Right lobe of liver (tissue), 6 donors: ENCODE data around the gene HOXB4. TPM values are rescaled to one million over a fixed set of nuclear protein-coding genes. Genes with fewer than 3 reads are reported as not detected.

Source experiments
- ATAC-seq, 4 donors: fragments of 200-7000 bp; cut with Tn5 transposase; one replicate each; pipeline ENCODE4 v1.9.1; 2020; ENCODE audit warnings: mild to moderate bottlenecking in 4 of 4, moderate library complexity in 4 of 4
- DNase-seq, 3 donors: peaks; one replicate each; pipeline ENCODE4 v3.0.0-alpha.2; 2020
- H3K27ac ChIP-seq, 3 donors: fragments of 200-600 bp; one replicate each; pipeline ENCODE4 v1.8.0; 2022
- H3K27me3 ChIP-seq, 2 donors: fragments of 200-600 bp; one replicate each; pipeline ENCODE4 v1.8.0; 2022
- H3K36me3 ChIP-seq, 4 donors: fragments of 200-600 bp; sonication (generic) in 1 of 4; one replicate each; pipeline versions ENCODE4 v1.5.1 to v1.8.0; 2017 to 2022; ENCODE audit warnings: control low read depth in 1 of 4
- H3K4me1 ChIP-seq, 4 donors: fragments of 200-600 bp; sonication (generic) in 1 of 4; one replicate each; pipeline versions ENCODE4 v1.5.1 to v1.8.0; 2017 to 2022; ENCODE audit warnings: control low read depth in 1 of 4
- H3K4me3 ChIP-seq, 3 donors: fragments of 200-600 bp; one replicate each; pipeline ENCODE4 v1.8.0; 2022
- H3K9me3 ChIP-seq, 4 donors: fragments of 200-600 bp; sonication (generic) in 1 of 4; one replicate each; pipeline versions ENCODE4 v1.5.1 to v1.8.0; 2017 to 2022; ENCODE audit warnings: control low read depth in 1 of 4
- POLR2A ChIP-seq: fragments of 450-650 bp; IDR thresholded peaks from one replicate; pipeline ENCODE4 v1.6.1; 2017; ENCODE audit warnings: antibody characterized with exemption, mild to moderate bottlenecking
- WGBS: methylation state at CpG from one replicate; pipeline ENCODE4 v1.1.6; 2018; ENCODE audit warnings: low coverage, low lambda C conversion rate; ENCODE audit not compliant: insufficient coverage; ENCODE audit errors: missing lambda C conversion rate; 5-methylcytosine and 5-hydroxymethylcytosine counted together
- intact Hi-C, 2 donors: fragments of 100-400 bp; cut with DNase I; formaldehyde crosslinking; loops; one replicate each; pipeline versions ENCODE4 v1.11.2 to v1.14.1; 2022
- total RNA-seq, 6 experiments: library from RNA; depleted of rRNA in 2 of 6; stranded (reverse); fragments of >200 nt in 2 of 6; fragmentation: NEBNext Ultra II Directional in 3 of 6; extraction: Animal tissue kit (Norgen Biotek cat#: 25700) in 3 of 6; gene quantifications; one replicate each; pipeline versions ENCODE4 v1.1.0 to v1.2.4, GENCODE V29; 2016 to 2023
- TF ChIP-seq, protein P1 (sequence below), 4 donors: fragments of 200-600 bp in 3 of 4; fragments of 450-650 bp in 1 of 4; IDR thresholded peaks; one replicate each; pipeline versions ENCODE4 v1.5.1 to v1.8.0; 2016 to 2022; ENCODE audit warnings: antibody characterized with exemption in 4 of 4, mild to moderate bottlenecking in 2 of 4
- donor health status: DM: no; HTN: yes; CAD: no.
- donor health status: DM: no; HTN: no; CAD: no.
- donor health status: DM: no; HTN: no; CAD: no.
- donor health status: DM: no; HTN: yes; CAD: no.
- donor health status: DM: no; HTN: yes; CAD: no.

The HOXB4 gene
- total RNA-seq, 6 experiments from 2014 or later, result 0.31 to 1.1 (median 0.68) TPM

- H3K27me3 ChIP-seq, result peaks cover 18 to 81% of the 10 kb centered on the region in 2 donors
- H3K9me3 ChIP-seq, result no peaks in the 10 kb centered on the region
- 10% methylated on average over 13 of the region's 43 CpGs for WGBS
- TF ChIP-seq, protein P1, sequence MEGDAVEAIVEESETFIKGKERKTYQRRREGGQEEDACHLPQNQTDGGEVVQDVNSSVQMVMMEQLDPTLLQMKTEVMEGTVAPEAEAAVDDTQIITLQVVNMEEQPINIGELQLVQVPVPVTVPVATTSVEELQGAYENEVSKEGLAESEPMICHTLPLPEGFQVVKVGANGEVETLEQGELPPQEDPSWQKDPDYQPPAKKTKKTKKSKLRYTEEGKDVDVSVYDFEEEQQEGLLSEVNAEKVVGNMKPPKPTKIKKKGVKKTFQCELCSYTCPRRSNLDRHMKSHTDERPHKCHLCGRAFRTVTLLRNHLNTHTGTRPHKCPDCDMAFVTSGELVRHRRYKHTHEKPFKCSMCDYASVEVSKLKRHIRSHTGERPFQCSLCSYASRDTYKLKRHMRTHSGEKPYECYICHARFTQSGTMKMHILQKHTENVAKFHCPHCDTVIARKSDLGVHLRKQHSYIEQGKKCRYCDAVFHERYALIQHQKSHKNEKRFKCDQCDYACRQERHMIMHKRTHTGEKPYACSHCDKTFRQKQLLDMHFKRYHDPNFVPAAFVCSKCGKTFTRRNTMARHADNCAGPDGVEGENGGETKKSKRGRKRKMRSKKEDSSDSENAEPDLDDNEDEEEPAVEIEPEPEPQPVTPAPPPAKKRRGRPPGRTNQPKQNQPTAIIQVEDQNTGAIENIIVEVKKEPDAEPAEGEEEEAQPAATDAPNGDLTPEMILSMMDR (IDR thresholded peaks at IDR 0.05), result no peak
- no peak for TF ChIP-seq POLR2A
- no peak for ATAC-seq
- intact Hi-C loops, result loop anchor here in 1 of 2 donors (10.0 kb wide), 1 partner anchor 273 kb away; no protein-coding TSS in a partner anchor
- peaks cover 0 to 4% (median 0%) of the 10 kb centered on the region in 4 donors for H3K4me1 ChIP-seq
- DNase-seq, result no peak
- no peaks in the 10 kb centered on the region for H3K36me3 ChIP-seq
- H3K4me3 ChIP-seq, result no peak overlapping the region
- no peak overlapping the region for H3K27ac ChIP-seq
Observed at GRCh38 chr17:48617471-48618255, 39.5 kb upstream of the HOXB4 start.

GRCh38 chr17:48616717-48617470 lies 38.7 kb upstream of the HOXB4 start:
- no peaks in the 10 kb centered on the region for H3K36me3 ChIP-seq
- 13% methylated on average over 14 of the region's 15 CpGs for WGBS
- intact Hi-C loops, result loop anchor here in 1 of 2 donors (10.0 kb wide), 1 partner anchor 272 kb away; no protein-coding TSS in a partner anchor
- H3K4me1 ChIP-seq, result peaks cover 0 to 4% (median 0%) of the 10 kb centered on the region in 4 donors
- H3K9me3 ChIP-seq, result no peaks in the 10 kb centered on the region
- DNase-seq (no peak), ATAC-seq (no peak)
- TF ChIP-seq, protein P1 (IDR thresholded peaks at IDR 0.05), result no peak
- no peak for TF ChIP-seq POLR2A
- H3K4me3 ChIP-seq, result no peak overlapping the region
- peaks cover 21 to 82% of the 10 kb centered on the region in 2 donors for H3K27me3 ChIP-seq
- H3K27ac ChIP-seq, result no peak overlapping the region

DNA sequence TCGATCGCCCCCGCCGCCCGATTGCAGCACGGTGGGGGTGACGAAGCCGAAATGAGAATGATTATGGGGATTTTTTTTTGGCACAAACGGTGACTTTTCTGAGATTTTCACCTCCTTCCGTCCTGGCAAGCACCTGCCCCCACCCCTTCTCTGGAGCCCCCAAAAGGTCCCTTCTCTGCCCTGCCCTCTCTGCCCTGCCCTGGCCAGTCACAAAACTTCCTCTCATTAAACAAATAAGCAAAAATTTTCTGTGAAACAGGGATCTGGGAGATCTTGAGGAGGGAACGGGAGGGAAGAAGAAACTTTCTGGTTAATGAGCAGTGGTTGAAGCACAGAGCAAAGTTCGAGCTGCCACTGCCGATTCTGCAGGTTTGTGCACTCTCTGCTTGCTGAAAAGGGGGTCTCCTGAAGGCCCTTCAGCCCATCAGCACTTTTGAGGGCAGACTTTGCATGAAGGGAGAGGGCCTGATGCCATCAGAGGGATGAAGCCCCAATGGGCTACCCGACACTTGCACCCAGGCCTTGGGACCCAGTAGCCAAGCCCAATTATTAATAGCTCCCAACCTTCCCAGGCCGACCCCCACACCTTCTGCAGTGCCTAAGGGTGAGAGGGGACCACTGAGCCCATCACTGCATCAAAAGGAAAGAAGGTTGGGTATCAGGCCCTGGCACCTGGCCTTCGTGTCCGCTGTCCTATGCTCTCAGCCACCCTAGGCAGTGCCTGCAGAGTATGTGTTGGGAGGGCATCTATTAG lies 38.0 kb upstream of the HOXB4 start:
- Histone ChIP-seq H3K36me3 (no peaks in the 10 kb centered on the region), H3K27ac (no peak overlapping the region), H3K4me1 (peaks cover 0 to 4% (median under 1%) of the 10 kb centered on the region in 4 donors), H3K9me3 (no peaks in the 10 kb centered on the region), H3K4me3 (no peak overlapping the region), H3K27me3 (peaks cover 22 to 81% of the 10 kb centered on the region in 2 donors)
- intact Hi-C loops, result loop anchor here in 1 of 2 donors (10.0 kb wide), 1 partner anchor 271 kb away; no protein-coding TSS in a partner anchor
- 16% methylated on average over 15 of the region's 17 CpGs for WGBS
- ATAC-seq, result no peak
- TF ChIP-seq POLR2A, result no peak
- TF ChIP-seq, protein P1 (IDR thresholded peaks at IDR 0.05), result no peak
- DNase-seq, result no peak
